LNCaP clone FGC (cell line): ENCODE measurements around the gene HERC2.

Experiments
- DNase-seq: peaks from one replicate; pipeline ENCODE4 v3.0.0-alpha.2; 2011; ENCODE audit warnings: low read depth
- H3K4me3 ChIP-seq: 2 replicates; pipeline ENCODE4 v1.5.1; 2011; ENCODE audit warnings: mild to moderate bottlenecking, low read depth, low read length, control low read depth
- CTCF ChIP-seq: IDR thresholded peaks from 2 replicates; pipeline ENCODE4 v1.5.1; 2012; ENCODE audit warnings: mild to moderate bottlenecking; ENCODE audit not compliant: control insufficient read depth, insufficient read depth; ENCODE audit errors: extremely low read depth

The HERC2 gene

GRCh38 chr15:28118531-28118930, 203.4 kb downstream of the HERC2 start:
- H3K4me3 ChIP-seq: no peak overlapping the region
- DNase-seq: no peak
- TF ChIP-seq CTCF: no peak

GRCh38 chr15:28118083-28118482, 203.9 kb downstream of the HERC2 start:
- no peak overlapping the region for H3K4me3 ChIP-seq
- no peak for TF ChIP-seq CTCF

GRCh38 chr15:28117432-28117990, 204.5 kb downstream of the HERC2 start:
- no peak overlapping the region for H3K4me3 ChIP-seq
- no peak for DNase-seq
- TF ChIP-seq CTCF: no peak

More at GRCh38 chr15:28118083-28118482, 203.9 kb downstream of the HERC2 start:
- DNase-seq: no peak

- no peak for DNase-seq
- no peak for TF ChIP-seq CTCF
- H3K4me3 ChIP-seq: no peak overlapping the region
Observed at GRCh38 chr15:28116521-28117431, 205.2 kb downstream of the HERC2 start.

- H3K4me3 ChIP-seq: no peak overlapping the region
- TF ChIP-seq CTCF: no peak
- no peak for DNase-seq
Observed at GRCh38 chr15:28115871-28116270, 206.1 kb downstream of the HERC2 start.

GRCh38 chr15:28114721-28115622, 207.0 kb downstream of the HERC2 start:
- no peak for TF ChIP-seq CTCF
- no peak overlapping the region for H3K4me3 ChIP-seq
- no peak for DNase-seq
